Measurements from ENCODE around the gene CCDC159. TPM values are rescaled to one million over a fixed set of nuclear protein-coding genes. Genes with fewer than 3 reads are reported as not detected.
"Not testable (repeated sequence)": the region's sequence is repeated elsewhere in the genome, so short reads cannot be mapped to it uniquely, and the experiment has no call there.

The CCDC159 gene
- total RNA-seq, 1 experiment from 2014 or later = 0.63 TPM

GRCh38 chr19:11338121-11338520 is 8.2 kb upstream of the CCDC159 start:
- no peak for DNase-seq (ENCODE audit: low read depth)

GRCh38 chr19:11338569-11339253 is 7.6 kb upstream of the CCDC159 start:
- DNase-seq (ENCODE audit: low read depth) = no peak

DNA sequence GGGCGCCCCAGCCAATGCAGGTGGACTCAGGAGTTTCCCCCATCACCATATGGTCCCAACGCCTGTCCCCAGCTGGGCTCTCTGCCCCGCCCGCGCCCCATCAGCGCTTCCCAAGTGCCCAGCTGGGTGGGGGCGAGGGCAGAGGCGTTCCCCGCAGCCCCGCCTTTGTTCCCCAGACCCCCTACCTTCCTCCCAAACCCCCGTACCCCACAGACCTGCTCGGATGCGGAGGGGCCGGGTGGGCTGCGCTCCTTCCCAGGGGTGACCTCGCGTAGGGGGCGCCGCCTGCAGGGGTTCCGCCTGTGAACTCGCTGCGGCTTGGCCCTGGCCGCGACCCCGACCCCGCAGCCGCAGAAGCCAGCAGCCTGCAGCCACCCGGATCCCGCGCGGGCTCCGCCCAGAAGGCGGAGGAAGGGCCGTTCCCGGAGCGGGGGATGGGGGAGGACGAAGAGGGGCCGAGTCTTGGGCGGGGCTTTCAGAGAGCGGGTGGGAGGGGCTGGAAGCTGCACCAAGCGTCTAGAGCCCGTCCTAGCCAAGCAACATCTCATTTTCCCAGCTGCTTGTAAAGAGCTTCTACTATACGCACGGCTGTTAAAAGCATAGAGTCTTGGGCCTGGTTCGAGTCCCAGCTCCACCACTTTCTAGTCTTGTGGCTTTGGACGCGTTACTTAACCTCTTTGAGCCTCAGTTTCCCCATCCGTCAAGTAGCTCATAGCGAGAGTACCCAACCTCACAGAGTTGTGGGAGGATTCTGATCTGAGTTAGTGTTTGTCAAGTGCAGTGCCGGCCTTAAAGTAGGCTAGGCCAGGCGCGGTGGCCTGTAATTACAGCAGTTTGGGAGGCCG is 6.8 kb upstream of the CCDC159 start, which contains the start of gene RAB3D:
TSS of gene RAB3D (minus strand) at position 404 of the 845 bp plus-strand sequence. CDS start 2,258 bp downstream, outside the sequence.
- peak; percentile 84 for DNase-seq (ENCODE audit: low read depth)

DNA sequence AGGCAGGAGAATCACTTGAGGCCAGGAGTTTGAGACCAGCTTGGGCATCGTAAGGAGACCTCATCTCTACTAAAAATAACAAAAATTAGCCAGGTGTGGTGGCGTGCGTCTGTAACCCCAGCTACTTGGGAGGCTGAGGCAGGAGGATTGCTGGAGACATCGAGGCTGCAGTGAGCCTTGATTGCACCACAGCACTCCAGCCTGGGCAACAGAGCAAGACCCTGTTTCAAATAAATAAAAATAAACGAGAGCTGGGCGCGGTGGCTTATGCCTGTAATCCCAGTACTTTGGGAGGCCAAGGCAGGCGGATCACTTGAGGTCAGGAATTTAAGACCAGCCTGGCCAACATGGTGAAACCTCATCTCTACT is 6.2 kb upstream of the CCDC159 start:
- DNase-seq (ENCODE audit: low read depth) = not testable (repeated sequence)

DNA sequence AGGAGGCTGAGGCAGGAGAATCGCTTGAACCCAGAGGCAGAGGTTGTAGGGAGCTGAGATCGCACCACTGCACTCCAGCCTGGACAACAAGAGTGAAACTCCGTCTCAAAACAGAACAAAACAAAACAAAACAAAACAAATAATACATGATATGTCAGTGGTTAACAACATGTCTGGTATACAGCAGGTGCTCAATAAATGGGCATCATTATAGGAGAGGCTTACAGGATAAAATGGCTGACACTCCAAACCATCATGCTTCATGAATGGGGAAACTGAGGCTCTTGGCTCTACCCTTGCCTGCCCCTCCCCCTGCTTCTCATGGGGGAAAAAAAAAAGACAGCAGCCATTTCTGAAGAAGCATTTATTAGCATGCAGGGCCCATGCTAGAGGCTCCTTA is 3.9 kb upstream of the CCDC159 start:
- DNase-seq (ENCODE audit: low read depth) = no peak

DNA sequence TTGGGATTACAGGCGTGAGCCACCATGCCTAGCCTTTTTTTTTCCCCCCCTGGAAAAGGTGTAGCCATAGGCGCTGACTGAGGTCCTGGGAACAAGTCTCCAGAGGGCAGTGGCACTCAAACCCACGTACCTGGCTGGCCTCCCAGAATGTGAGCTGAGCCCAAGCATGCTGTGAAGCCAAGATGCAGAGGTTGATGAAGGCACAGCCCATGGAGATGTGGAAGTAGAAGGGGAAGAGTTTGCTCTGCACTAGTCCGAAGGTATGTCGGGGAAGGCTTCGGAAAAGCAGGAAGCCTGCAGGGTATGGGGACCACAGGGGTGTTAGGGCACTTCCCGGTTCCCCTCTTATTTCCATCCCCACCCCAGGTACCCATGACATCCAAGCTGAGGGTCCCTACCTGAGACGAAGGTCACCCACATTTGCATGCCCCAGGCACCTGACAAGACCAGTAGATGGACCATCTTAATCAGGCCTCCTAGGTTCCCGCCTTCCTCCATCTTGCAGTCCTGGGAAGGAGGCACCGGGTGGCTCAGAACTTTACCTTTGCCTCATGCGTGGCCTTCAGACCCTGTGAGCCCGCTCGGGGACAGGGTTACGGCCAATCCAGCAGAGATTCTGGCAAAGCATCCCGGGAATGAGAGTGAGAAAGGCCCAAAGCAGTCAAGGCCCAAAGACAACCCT is 1.1 kb upstream of the CCDC159 start:
- peak; percentile 43 for DNase-seq (ENCODE audit: low read depth)

DNA sequence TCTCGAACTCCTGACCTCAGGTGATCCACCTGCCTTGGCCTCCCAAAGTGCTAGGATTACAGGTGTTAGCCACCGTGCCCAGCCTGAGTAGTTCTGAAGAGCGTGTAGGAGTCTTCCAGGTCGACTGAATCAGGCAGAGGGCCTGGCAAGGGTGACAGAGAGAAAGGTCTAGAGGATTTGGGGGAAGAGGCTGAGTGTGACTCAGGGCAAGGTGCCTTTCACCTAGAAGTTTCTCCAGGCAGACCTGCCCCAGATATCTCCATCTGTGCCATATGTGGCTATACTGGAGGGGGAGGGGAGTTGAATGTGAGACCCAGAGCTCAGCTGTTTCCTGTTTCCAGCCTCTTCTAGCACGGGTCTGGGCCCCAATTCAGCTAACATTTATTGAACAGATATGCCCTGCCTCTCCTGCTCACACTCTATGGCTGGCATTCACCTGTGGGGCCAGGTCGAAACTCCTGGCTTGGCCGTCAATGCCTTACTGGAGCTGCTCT is 1.3 kb downstream of the CCDC159 start:
- no peak for DNase-seq (ENCODE audit: low read depth)

DNA sequence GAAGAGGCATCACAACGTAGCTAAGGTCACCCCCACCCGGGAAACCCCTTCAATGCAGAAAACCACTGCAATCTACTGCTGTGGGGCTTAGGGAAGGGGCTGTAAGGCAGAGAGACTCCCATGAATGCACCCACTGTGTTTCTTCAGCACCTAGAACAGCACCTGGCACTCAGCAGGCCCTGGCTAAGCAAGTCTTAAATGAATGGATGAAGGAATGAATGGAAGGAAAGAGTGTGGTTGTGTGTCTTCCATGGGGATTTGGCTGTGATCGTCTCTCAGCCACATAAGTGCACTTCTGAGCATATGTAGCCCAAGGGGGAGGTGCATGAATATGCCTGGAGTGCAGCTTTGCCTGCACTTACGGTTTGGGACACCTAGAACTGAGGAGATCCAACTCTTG is 2.9 kb downstream of the CCDC159 start:
- DNase-seq (ENCODE audit: low read depth) = no peak

GRCh38 chr19:11354102-11354501 is 7.8 kb downstream of the CCDC159 start:
- DNase-seq (ENCODE audit: low read depth) = not testable (repeated sequence)

DNA sequence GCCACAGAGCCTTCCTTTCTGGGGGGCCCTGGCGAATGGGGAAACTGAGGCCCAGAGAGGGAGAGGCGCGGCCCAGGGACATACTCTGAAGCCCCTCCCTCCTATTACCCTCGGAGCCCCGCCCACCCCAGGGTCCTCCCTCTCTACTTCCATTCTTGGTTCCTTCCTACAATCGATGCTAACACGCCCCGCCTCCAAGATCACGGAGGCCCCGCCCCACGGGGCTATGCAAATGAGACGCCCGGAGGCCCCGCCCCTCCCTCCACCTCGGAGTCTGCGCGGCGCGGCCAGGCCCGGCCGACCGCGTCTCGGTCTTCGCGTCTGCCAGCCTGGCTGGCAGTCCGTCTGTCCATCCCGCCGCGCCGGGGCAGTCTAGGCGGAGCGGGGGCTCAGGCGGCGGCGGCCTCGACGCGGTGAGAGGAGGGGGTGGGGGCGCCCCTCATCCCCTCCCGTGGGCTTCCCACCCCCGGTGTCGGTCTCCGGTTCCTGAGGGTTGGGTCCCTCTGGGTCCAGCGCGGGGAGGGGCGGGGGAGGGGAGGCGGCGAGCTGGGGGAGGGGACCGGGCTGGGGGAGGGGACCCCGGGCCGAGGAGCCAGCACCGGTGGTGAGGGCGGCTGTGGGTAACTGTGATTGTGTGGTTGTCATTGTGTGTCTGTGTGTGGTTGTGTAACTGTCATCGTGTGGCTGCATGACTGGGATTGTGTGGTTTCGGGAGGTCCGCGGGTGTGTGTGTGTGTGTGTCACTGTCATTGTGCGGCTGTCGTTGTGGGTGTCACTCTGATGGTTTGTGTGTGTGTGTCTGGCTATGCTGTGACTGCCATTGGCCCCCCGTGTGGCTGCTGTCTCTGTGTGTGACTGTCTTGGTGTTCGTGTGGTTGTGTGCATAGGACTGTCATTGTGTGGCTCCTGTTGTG is 9.1 kb downstream of the CCDC159 start, which contains the start of gene PLPPR2:
TSS of gene PLPPR2 (plus strand) at position 273 of the 914 bp plus-strand sequence. CDS start 2,242 bp downstream, outside the sequence.
- peak; percentile 91 for DNase-seq (ENCODE audit: low read depth)

GRCh38 chr19:11356074-11356397 is 9.7 kb downstream of the CCDC159 start:
- DNase-seq (ENCODE audit: low read depth) = no peak

GRCh38 chr19:11356676-11357550 is 10.6 kb downstream of the CCDC159 start:
- DNase-seq (ENCODE audit: low read depth) = no peak

DNA sequence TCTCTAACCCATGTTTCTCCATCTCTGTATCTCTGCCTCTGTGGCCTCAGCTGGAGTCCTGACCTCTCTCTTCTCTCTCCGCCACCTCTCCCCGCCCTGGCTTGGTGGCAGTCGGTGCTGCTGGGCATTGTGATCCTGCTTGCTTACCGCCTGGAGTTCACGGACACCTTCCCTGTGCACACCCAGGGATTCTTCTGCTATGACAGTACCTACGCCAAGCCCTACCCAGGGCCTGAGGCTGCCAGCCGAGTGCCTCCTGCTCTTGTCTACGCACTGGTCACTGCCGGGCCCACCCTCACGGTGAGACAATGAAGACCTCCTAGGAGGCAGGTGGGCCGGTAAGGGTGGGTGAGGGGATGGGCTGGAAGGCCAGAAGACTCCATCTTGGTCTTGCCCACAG is 13.1 kb downstream of the CCDC159 start:
- DNase-seq (ENCODE audit: low read depth) = no peak

DNA sequence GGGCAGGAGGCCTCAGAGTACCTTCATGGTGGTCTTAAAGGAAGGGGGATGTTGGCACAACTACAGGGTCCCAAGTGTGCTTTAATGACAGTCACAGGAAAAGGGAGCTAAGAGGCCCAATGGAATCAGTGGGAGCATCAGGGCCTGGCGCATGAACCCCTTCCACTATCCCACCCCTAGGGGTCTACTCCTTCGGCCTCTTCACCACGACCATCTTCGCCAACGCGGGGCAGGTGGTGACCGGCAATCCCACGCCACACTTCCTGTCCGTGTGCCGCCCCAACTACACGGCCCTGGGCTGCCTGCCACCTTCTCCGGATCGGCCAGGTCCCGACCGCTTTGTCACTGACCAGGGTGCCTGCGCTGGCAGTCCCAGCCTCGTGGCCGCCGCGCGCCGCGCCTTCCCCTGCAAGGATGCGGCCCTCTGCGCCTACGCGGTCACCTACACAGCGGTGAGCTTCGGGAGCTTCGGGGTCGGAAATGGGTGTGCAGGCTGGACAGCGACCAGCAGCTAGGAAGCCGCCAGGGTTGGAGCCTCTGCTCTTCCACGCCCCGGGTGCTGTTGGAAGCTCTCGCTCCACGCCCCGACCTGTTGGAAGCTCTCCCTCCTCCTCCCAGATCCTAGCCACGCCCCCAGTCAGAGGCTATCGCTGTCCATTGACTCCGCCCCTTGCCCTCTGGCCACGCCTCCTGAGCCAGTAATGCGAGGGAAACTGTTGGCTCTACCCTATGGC is 14.9 kb downstream of the CCDC159 start:
- DNase-seq (ENCODE audit: low read depth) = no peak

DNA sequence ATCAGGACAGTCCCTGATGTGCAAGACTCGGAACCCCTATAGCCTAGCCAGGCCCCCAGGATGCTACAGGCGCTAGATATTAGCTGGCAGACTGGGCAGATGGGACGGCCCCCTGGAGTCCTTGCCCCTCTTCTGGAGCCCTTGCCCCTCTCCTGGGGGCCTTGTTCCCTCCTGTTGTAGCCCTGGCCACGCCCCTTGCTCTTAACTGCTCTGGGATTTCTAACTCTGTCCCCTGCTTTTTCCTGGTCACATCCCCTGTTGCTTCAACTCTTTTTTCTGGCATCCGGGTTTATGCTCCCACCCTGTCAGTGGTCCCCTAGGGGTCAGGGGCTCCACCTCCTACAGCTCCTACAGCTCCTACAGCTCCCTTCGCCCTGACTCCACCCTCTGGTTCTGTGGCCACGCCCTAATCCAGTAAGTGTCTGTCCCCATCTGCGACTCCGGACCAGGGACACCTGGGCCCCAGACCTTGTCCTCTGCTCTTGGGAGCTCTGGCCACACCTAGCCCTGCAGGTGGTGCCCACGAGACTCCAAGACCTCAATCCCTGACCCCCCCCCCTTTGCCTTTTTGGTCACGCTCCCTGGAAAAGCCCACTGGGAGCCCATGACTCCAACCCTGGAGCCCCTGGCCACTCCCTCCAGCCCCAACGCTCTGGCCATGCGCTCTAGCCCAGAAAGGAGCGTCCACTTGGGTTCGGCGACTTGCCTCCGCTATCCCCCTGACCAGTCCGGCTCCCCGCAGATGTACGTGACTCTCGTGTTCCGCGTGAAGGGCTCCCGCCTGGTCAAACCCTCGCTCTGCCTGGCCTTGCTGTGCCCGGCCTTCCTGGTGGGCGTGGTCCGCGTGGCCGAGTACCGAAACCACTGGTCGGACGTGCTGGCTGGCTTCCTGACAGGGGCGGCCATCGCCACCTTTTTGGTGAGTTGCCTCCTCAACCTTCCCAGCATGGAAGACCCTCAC is 15.7 kb downstream of the CCDC159 start:
- DNase-seq (ENCODE audit: low read depth) = no peak

GRCh38 chr19:11363881-11364280 is 17.6 kb downstream of the CCDC159 start:
- DNase-seq (ENCODE audit: low read depth) = no peak

DNA sequence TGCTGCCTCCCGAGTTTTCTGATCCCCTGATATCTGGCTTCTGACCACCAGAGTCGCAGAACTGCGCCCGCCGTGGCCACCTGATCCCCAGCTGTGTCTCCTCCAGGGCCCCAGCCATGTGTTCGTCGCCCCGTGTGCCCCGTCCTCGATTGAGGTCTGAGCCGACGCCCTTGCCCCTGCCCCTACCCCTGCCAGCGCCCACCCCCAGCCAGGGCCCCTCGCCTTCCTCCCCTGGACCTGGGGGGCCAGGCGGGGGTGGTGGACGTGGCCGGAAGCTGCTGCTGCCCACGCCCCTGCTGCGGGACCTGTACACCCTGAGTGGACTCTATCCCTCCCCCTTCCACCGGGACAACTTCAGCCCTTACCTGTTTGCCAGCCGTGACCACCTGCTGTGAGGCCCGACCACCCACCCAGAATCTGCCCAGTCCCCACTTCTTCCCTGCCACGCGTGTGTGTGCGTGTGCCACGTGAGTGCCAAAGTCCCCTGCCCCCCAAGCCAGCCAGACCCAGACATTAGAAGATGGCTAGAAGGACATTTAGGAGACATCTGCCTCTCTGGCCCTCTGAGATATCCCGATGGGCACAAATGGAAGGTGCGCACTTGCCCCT is 18.1 kb downstream of the CCDC159 start:
- no peak for DNase-seq (ENCODE audit: low read depth)

- no peak for DNase-seq (ENCODE audit: low read depth)
Measured at GRCh38 chr19:11364935-11365334, 18.6 kb downstream of the CCDC159 start.

Data from Daoy (cell line).